GM12872 (cell line): ENCODE results near the gene USP40.

Source experiments
- TF ChIP-seq, protein P1 (sequence below): IDR thresholded peaks from 3 replicates; pipeline ENCODE4 v1.5.1; 2011; ENCODE audit warnings: low read depth, mild to moderate bottlenecking, low read length, moderate library complexity; ENCODE audit not compliant: insufficient read depth

The USP40 gene

DNA sequence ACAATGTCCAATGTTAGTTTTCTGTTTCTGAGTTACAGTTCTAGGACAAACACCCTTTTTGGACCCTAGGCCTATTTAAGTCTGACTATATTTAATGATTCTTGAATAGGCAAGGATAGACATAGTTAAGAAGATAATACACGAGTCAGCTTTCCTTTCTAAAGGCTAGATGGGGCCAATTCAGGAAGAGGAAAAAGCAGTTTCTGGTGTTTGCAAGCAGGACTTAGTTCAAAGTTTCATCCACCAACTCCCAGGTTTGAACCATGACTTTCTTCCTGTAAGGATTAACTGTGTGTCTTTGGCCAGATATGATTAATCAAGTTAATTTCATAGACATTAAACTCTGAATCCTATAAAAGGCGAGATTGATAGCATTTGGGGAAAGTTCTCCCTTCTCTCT lies 66.7 kb downstream of the USP40 start:
- TF ChIP-seq, protein P1, sequence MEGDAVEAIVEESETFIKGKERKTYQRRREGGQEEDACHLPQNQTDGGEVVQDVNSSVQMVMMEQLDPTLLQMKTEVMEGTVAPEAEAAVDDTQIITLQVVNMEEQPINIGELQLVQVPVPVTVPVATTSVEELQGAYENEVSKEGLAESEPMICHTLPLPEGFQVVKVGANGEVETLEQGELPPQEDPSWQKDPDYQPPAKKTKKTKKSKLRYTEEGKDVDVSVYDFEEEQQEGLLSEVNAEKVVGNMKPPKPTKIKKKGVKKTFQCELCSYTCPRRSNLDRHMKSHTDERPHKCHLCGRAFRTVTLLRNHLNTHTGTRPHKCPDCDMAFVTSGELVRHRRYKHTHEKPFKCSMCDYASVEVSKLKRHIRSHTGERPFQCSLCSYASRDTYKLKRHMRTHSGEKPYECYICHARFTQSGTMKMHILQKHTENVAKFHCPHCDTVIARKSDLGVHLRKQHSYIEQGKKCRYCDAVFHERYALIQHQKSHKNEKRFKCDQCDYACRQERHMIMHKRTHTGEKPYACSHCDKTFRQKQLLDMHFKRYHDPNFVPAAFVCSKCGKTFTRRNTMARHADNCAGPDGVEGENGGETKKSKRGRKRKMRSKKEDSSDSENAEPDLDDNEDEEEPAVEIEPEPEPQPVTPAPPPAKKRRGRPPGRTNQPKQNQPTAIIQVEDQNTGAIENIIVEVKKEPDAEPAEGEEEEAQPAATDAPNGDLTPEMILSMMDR, result no peak

DNA sequence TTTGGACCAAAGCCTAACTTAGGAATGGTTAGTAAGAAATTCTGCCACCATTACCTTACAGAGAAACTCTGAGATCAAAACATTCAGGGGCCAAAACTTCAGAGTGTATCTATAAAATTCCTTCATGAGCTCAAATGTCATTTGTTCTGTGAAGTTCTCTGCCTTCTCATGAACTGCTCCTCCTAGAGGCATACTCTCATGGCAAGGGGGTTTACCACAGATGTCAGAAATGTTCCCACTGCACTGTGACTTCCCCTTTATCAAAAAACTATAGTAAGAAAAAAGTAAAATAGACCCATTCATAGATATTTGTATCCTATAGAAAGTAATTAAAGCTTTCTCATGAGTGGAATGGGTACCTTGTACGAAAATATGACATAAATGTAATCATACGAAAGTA lies 68.5 kb downstream of the USP40 start:
- TF ChIP-seq, protein P1, result no peak

DNA sequence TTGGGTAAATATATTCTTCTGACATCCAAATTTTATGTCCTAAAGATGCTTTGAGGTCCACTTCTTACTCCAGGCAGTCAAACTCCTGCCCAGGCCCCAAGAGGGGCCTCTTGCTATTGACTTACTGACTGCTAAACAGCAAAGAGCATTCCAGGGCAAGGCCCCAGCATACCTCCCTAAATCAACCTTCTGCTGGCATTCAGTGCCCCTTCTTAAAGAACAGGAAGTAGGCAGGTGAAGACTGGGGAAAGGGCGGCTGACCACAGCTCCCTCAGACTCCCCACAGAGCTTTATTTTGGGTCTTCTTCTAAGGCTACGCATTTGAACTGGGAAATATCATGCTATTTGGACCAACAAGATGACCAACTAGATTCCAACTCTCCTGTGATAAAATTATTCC lies 68.9 kb downstream of the USP40 start:
- TF ChIP-seq, protein P1, result no peak

DNA sequence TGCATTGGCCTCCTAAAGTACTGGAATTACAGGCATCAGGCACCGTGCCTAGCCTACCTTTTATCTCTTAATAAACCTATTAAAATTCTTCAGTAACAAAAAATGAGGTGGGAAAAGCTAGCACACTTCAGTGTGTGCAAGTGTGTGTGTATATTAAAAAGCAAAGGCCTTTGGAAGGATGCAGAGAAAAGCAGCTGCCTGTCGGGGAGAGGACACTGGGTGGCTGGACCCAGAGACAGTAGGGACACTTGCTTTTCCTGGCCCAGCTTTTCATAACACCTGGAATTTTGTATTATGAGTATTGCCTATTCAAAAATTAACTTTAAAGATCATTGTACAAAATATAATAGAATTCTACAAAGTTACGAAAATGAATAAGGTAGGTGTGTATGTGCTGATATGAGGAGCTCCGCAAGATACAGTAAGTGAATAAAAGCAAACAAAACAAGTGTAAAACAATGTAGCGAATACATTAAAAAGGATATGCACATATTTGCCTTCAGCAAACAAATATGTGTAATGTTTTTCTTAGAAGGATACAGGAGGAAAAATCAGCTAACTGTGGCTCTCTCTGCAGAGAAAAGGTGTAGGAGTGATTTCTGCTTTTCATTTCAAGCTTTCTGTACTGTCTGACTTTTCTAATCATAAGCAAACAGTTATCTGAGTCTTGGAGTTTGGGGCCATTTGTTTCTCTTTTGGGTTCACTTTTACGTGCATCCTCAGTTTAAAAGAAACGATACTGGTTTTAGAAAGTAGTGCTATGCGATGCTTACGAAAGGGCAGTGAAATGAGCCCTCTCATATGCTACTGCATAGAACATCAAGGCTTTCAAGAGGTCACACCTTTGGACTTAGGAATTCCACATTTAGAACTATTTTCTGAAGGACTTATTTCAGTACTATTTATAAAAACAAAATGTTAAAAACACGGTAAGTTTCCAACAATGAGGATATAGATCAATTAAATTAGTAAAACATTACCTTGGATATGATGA lies 70.8 kb downstream of the USP40 start:
- TF ChIP-seq, protein P1, result no peak

DNA sequence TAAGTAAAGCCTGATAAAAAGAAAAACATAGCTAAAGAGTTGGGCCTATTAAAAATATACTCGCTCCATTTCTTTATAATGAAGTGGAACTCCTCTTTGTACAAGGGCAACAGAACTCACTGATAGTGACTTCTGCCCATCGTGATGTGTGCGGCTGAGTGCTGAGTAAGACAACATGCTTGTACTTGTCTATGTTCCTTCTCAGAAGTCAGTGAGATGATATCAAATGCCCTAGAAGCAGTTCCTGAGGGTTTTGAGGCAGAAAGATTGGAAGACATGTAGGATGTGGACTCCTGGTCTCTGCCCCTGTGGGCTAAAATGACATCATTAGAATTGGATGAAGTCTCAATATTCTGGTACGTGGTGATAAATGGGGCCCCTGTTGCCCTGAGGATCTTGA lies 73.8 kb downstream of the USP40 start:
- TF ChIP-seq, protein P1, result no peak

DNA sequence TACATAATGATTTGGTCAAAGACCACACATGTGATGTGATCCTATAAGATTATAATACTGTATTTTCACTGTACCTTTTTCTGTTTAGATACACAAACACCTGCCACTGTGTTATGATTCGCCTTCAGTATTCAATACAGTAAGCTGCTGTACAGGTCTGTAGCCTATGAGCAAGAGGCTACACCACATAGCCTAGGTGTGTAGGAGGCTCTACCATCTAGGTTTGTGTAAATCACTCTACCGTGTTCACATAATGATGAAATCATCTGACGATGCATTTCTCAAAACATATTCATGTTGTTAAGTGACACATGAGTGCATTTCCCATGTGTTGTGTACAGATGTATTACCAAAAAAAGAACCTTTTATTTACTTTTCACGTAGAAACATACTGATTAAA lies 74.5 kb downstream of the USP40 start:
- TF ChIP-seq, protein P1, result no peak

DNA sequence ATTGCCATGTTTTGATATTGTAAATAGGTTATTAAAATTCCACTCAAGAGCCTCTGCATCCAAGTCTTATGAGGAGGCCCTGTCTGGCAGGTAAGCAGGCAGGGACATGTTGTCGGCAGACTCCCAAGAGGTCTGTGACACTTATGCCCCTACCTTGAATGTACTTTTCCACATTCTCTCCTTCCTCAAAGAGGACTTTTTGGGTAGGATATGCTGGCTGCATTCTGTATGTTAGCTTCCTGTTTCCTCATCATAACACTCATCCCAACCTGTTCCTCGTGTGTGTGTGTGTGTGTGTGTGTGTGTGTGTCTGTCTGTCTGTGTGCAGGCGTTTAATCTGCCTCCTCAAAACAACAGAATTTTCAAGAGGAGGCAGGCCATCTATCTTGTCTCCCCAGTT lies 75.3 kb downstream of the USP40 start:
- TF ChIP-seq, protein P1, result no peak
